ENCODE results near the gene CYP2S1.

DNA sequence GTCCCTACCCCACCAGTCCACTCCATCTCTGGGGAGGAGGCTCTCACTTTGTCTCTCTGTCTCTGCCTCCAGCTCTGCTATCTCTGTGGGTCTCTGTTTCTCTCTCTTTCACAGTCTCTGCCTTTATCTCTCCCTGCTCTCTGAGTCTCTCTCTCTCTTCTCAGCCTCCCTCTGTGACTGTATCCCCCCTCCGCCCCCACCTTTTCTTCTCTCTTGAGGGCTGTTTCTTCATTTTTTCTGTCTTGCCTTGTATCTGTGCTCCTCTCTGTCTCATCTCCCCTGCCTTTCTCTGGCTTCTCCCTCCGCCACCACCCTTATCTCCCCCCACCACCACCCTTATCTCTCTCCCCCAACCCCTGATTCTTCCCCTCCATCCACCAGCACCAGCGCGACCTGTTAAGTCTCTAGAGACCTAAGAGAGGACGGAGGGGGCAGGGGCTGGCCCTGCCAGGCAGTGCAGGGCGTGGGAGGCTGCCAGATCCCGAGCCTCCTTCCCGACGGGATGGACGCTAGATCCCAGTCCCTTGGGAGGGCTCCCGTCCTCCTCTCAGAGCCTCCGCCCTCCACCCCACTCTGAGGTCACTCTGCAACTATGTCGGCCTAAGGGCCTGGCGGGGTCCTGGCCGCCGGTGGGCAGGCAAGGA, 27.0 kb downstream of the CYP2S1 start:
- TF ChIP-seq EZH2 (IDR thresholded peaks at IDR 0.05; ENCODE audit: borderline replicate concordance, low read depth, low read length, poor library complexity, severe bottlenecking), result no peak
- TF ChIP-seq, protein P1, sequence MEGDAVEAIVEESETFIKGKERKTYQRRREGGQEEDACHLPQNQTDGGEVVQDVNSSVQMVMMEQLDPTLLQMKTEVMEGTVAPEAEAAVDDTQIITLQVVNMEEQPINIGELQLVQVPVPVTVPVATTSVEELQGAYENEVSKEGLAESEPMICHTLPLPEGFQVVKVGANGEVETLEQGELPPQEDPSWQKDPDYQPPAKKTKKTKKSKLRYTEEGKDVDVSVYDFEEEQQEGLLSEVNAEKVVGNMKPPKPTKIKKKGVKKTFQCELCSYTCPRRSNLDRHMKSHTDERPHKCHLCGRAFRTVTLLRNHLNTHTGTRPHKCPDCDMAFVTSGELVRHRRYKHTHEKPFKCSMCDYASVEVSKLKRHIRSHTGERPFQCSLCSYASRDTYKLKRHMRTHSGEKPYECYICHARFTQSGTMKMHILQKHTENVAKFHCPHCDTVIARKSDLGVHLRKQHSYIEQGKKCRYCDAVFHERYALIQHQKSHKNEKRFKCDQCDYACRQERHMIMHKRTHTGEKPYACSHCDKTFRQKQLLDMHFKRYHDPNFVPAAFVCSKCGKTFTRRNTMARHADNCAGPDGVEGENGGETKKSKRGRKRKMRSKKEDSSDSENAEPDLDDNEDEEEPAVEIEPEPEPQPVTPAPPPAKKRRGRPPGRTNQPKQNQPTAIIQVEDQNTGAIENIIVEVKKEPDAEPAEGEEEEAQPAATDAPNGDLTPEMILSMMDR (conservative IDR thresholded peaks at IDR 0.05; ENCODE audit: low read depth, low read length), result no peak

Measured in A673 (cell line).